Fibroblast of lung (primary cell): ENCODE data around the gene DPP10. TPM values are rescaled to one million over a fixed set of nuclear protein-coding genes. Genes with fewer than 3 reads are reported as not detected.

Source experiments
- DNase-seq, 2 donors: peaks; one replicate each; pipeline versions ENCODE4 v3.0.0 to v3.0.0-alpha.2; 2010; ENCODE audit warnings: low read depth in 2 of 2
- H2AFZ ChIP-seq: 2 replicates; pipeline ENCODE4 v1.5.1; 2012; ENCODE audit warnings: low read length, control low read depth, inconsistent platforms
- H3K27ac ChIP-seq: 2 replicates; pipeline ENCODE4 v1.5.1; 2011; ENCODE audit warnings: low read length, control low read depth; ENCODE audit not compliant: insufficient read depth
- H3K27me3 ChIP-seq: 2 replicates; pipeline ENCODE4 v1.5.1; 2011; ENCODE audit warnings: mild to moderate bottlenecking, low read length; ENCODE audit not compliant: control insufficient read depth, insufficient read depth
- H3K36me3 ChIP-seq: 2 replicates; pipeline ENCODE4 v1.5.1; 2011; ENCODE audit warnings: low read length; ENCODE audit not compliant: control insufficient read depth, insufficient read depth
- H3K4me1 ChIP-seq: 2 replicates; pipeline ENCODE4 v1.5.1; 2011; ENCODE audit warnings: low read length; ENCODE audit not compliant: control insufficient read depth, insufficient read depth; ENCODE audit errors: extremely low read depth
- H3K4me2 ChIP-seq: 2 replicates; pipeline ENCODE4 v1.5.1; 2011; ENCODE audit warnings: low read length, control low read depth; ENCODE audit not compliant: insufficient read depth; ENCODE audit errors: extremely low read depth
- H3K4me3 ChIP-seq, 4 experiments: fragments of 200-600 bp in 1 of 4; sonication (generic) in 1 of 4; replicated peaks in 1 of 4; 2 replicates each; pipeline ENCODE4 v1.5.1; 2011 to 2016; ENCODE audit warnings: low read length in 4 of 4, low read depth in 3 of 4, mild to moderate bottlenecking in 3 of 4, control low read depth in 2 of 4, inconsistent platforms in 1 of 4, mixed read lengths in 1 of 4; ENCODE audit not compliant: insufficient read depth in 1 of 4; ENCODE audit errors: control extremely low read depth in 1 of 4
- H3K79me2 ChIP-seq: 2 replicates; pipeline ENCODE4 v1.5.1; 2012; ENCODE audit warnings: mild to moderate bottlenecking, low read length, inconsistent platforms; ENCODE audit not compliant: control insufficient read depth, insufficient read depth
- H3K9ac ChIP-seq: 2 replicates; pipeline ENCODE4 v1.5.1; 2011; ENCODE audit warnings: mild to moderate bottlenecking, low read length, control low read depth; ENCODE audit not compliant: insufficient read depth
- H3K9me3 ChIP-seq: 2 replicates; pipeline ENCODE4 v1.5.1; 2012; ENCODE audit warnings: low read depth, low read length; ENCODE audit not compliant: control insufficient read depth, insufficient read depth
- H4K20me1 ChIP-seq: 2 replicates; pipeline ENCODE4 v1.5.1; 2011; ENCODE audit warnings: low read length; ENCODE audit not compliant: control insufficient read depth, insufficient read depth; ENCODE audit errors: extremely low read depth
- CTCF ChIP-seq, 2 donors: IDR thresholded peaks in 1 of 2; conservative IDR thresholded peaks in 1 of 2; 1 replicate in 1 of 2; 2 replicates in 1 of 2; pipeline ENCODE4 v1.5.1; 2011 to 2012; ENCODE audit warnings: low read length in 2 of 2, control low read depth in 1 of 2, inconsistent platforms in 1 of 2, low read depth in 1 of 2, mild to moderate bottlenecking in 1 of 2
- EZH2 ChIP-seq: IDR thresholded peaks from 2 replicates; pipeline ENCODE4 v1.5.1; 2012; ENCODE audit warnings: low read length, control low read depth, mild to moderate bottlenecking; ENCODE audit errors: missing control alignments
- polyA plus RNA-seq, 2 donors: library from polyadenylated mRNA; depleted of rRNA in 1 of 2; stranded (reverse) in 1 of 2; unstranded in 1 of 2; fragments of >200 nt; gene quantifications; 2 replicates each; pipeline ENCODE4 v1.2.1, GENCODE V29; 2011 to 2012; ENCODE audit warnings: missing spikeins in 1 of 2
- total RNA-seq: library from RNA; depleted of rRNA; stranded (reverse); fragments of >200 nt; gene quantifications from 2 replicates; pipeline ENCODE4 v1.2.1, GENCODE V29; 2014

Gene DPP10
- total and polyA plus RNA-seq, 2 donors (not counting 1 experiment from before 2014, with no cell fraction given): not detected

GRCh38 chr2:115572746-115573145 lies 1130.3 kb downstream of the DPP10 start:
- Histone ChIP-seq H4K20me1 (no peaks in the 10 kb centered on the region), H2AFZ (no peak overlapping the region), H3K79me2 (no peaks in the 10 kb centered on the region), H3K4me2 (no peak overlapping the region), H3K27ac (no peak overlapping the region), H3K4me3 (no peak overlapping the region), H3K36me3 (no peaks in the 10 kb centered on the region), H3K27me3 (no peaks in the 10 kb centered on the region), H3K9ac (no peak overlapping the region), H3K9me3 (no peaks in the 10 kb centered on the region), H3K4me1 (no peaks in the 10 kb centered on the region)
- DNase-seq: no peak
- TF ChIP-seq CTCF (conservative IDR thresholded peaks at IDR 0.05 in 1 of 2, IDR thresholded peaks at IDR 0.05 in 1 of 2; ENCODE audit: low read depth in 1 of 2, low read length in 2 of 2): no peak
- no peak for TF ChIP-seq EZH2

- Histone ChIP-seq H3K27ac (no peak overlapping the region), H4K20me1 (no peaks in the 10 kb centered on the region), H2AFZ (no peak overlapping the region), H3K27me3 (no peaks in the 10 kb centered on the region), H3K4me3 (no peak overlapping the region), H3K36me3 (no peaks in the 10 kb centered on the region), H3K9ac (no peak overlapping the region), H3K4me2 (no peak overlapping the region), H3K4me1 (no peaks in the 10 kb centered on the region), H3K79me2 (no peaks in the 10 kb centered on the region), H3K9me3 (no peaks in the 10 kb centered on the region)
- DNase-seq: no peak
- TF ChIP-seq EZH2: no peak
- no peak for TF ChIP-seq CTCF (conservative IDR thresholded peaks at IDR 0.05 in 1 of 2, IDR thresholded peaks at IDR 0.05 in 1 of 2; ENCODE audit: low read depth in 1 of 2, low read length in 2 of 2)
Measured at GRCh38 chr2:115573756-115574155, 1131.3 kb downstream of the DPP10 start.

GRCh38 chr2:115574667-115575066 lies 1132.2 kb downstream of the DPP10 start:
- H3K9ac ChIP-seq: no peak overlapping the region
- no peaks in the 10 kb centered on the region for H3K9me3 ChIP-seq
- H3K27me3 ChIP-seq: no peaks in the 10 kb centered on the region
- H3K79me2 ChIP-seq: no peaks in the 10 kb centered on the region
- H4K20me1 ChIP-seq: no peaks in the 10 kb centered on the region
- TF ChIP-seq CTCF (conservative IDR thresholded peaks at IDR 0.05 in 1 of 2, IDR thresholded peaks at IDR 0.05 in 1 of 2; ENCODE audit: low read depth in 1 of 2, low read length in 2 of 2): no peak
- no peak for TF ChIP-seq EZH2
- no peaks in the 10 kb centered on the region for H3K4me1 ChIP-seq
- H3K36me3 ChIP-seq: no peaks in the 10 kb centered on the region
- no peak overlapping the region for H2AFZ ChIP-seq
- H3K4me3 ChIP-seq: no peak overlapping the region
- H3K27ac ChIP-seq: no peak overlapping the region
- no peak overlapping the region for H3K4me2 ChIP-seq
- no peak for DNase-seq
